KOPT-K1 (cell line): ENCODE results near the gene KDM4C.

Source experiments
- H3K27ac ChIP-seq: fragments of 200-600 bp; sonication (generic); 2 replicates; pipeline ENCODE4 v1.5.1; 2016; ENCODE audit warnings: antibody characterized with exemption, mild to moderate bottlenecking, low read depth, low read length; ENCODE audit not compliant: poor library complexity, severe bottlenecking
- H3K36me3 ChIP-seq: fragments of 200-600 bp; sonication (generic); 2 replicates; pipeline ENCODE4 v1.5.1; 2017; ENCODE audit warnings: antibody characterized with exemption, mild to moderate bottlenecking, low read length, moderate library complexity; ENCODE audit not compliant: insufficient read depth
- H3K9me3 ChIP-seq: fragments of 200-600 bp; sonication (generic); 2 replicates; pipeline ENCODE4 v1.5.1; 2017; ENCODE audit warnings: antibody characterized with exemption, low read length, mild to moderate bottlenecking; ENCODE audit not compliant: insufficient read depth, poor library complexity, severe bottlenecking

The KDM4C gene

DNA sequence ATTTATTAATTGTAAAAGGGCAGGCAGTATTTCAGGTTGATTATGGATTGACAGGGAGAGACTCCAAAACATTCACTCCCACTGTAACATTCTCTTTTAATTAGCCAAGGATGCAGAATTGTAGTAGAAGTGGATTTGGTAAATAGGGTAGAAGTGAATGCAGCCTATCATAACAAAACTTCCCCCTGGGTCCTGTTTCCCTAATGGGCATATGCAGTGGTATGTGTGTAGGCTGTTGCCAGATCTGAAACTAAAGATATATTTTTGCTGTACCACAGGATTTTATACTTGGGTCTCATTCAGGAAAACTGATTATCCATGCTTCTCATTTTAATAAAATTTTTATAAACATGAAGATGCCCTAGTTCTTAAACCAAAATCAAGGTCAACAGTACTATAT lies 351.2 kb downstream of the KDM4C start:
- H3K36me3 ChIP-seq, result peaks cover 14% of the 10 kb centered on the region
- H3K9me3 ChIP-seq, result no peaks in the 10 kb centered on the region
- H3K27ac ChIP-seq, result no peak overlapping the region

- no peaks in the 10 kb centered on the region; the same call in 1 of the 2 replicates for H3K36me3 ChIP-seq
- H3K9me3 ChIP-seq, result no peaks in the 10 kb centered on the region
- no peak overlapping the region for H3K27ac ChIP-seq
These were observed 353.6 kb downstream of the KDM4C start for GRCh38 chr9:7111413-7111812.

DNA sequence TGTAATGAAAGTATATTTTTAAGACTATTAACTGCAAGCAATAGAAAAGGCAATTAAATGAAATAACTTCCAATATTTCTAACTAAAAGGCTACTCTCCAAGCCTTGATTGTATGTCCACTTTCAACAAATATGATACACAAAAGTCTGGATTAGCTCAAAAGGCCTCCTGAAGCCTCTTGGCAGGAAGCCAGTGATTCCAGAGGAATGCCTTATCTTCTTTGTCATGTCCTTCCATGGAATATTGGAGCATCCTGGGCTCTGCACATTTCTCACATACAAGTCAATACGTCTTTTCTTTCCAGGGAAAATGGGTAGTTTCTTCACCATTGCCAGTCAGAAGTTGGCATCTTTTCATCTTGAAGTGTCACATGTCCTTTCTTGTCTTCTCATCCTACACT lies 357.8 kb downstream of the KDM4C start:
- Histone ChIP-seq H3K36me3 (no peaks in the 10 kb centered on the region), H3K9me3 (no peaks in the 10 kb centered on the region), H3K27ac (no peak overlapping the region)

DNA sequence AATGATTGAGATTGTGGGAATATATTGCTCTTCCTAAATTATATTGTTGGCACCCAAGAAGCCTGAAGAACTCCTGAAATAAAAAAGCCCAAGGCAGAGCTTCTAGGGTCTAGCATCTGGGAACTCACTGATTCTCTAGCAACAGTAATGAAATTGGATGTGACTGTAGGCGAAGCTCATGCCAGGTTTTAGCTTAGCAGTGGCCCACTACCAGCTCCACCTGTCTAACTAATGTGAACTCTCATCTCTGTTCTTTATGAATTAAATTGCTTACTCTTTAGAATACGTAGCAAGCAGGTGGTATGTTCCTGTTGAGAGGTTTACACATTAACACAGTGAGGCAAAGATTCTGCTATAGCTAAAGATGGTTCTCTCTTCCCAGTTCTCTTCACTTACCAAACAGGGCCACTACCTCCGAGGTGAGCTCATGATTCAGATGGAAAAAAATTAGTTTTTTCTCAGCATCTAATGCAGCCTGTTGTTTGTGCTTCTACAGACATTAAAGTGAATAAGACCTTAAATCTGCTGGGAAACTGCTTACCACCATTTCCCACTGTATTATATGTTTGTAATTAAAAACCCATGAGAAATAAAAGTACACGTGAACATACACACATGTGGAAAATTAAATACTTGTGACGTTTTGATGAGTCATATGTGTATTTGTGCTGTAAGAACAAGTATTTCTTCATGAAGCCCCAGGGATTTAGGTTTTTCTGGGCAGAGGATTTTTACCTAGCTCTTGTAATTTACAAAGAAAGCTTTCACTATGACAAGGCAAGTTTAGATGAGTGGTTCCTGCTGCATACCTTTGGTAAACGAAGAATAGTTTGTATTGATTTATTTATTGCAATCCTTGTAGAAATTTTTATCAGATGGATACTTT lies 360.1 kb downstream of the KDM4C start:
- Histone ChIP-seq H3K27ac (no peak overlapping the region), H3K36me3 (no peaks in the 10 kb centered on the region)

DNA sequence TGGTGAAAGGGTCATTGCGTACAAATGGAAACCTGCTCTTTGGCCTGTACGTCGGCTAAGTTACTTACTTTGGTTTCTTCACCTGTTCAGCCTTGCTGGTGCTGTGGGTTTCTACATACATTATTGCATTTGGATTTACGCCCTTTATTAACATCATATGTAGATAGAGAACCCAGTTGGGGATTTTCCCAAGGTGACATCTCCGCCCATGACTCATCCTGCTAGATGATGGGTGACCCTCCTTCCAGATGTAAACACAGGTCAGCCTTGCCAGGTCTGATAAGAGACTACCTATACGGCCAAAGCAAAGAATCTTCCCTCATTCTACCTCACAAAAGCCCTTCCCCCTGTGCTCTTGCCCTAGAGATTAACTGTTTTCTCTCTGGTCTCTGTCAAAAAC lies 360.9 kb downstream of the KDM4C start:
- no peaks in the 10 kb centered on the region for H3K9me3 ChIP-seq
- H3K36me3 ChIP-seq, result peaks cover 3% of the 10 kb centered on the region; the same call in 1 of the 2 replicates
- no peak overlapping the region for H3K27ac ChIP-seq

More for the DNA sequence above, 360.1 kb downstream of the KDM4C start:
- H3K9me3 ChIP-seq, result no peaks in the 10 kb centered on the region

- peaks cover 3% of the 10 kb centered on the region; the same call in 1 of the 2 replicates for H3K36me3 ChIP-seq
- no peak overlapping the region for H3K27ac ChIP-seq
- H3K9me3 ChIP-seq, result no peaks in the 10 kb centered on the region
These were observed 361.8 kb downstream of the KDM4C start for GRCh38 chr9:7119612-7120011.

DNA sequence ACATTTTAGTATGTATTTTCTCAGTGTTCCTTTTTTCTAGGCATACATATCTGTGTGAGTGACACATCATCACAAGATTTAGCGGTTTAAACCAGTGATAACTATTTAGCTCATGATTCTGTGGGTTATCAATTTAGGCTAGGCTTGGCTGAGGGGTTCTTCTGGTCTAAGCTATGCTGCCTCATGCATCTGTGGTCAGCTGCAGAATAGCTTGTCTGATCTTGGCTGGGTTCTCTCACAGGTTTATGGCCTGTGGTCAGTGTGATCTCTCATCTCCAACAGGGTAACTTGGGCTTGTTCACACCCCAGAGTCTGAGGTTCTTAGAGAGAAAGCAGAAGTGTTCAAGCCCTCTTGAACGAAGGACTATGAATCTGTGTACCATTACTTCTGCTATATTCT lies 363.3 kb downstream of the KDM4C start:
- Histone ChIP-seq H3K27ac (no peak overlapping the region), H3K36me3 (peaks cover 3% of the 10 kb centered on the region; the same call in 1 of the 2 replicates), H3K9me3 (no peaks in the 10 kb centered on the region)

DNA sequence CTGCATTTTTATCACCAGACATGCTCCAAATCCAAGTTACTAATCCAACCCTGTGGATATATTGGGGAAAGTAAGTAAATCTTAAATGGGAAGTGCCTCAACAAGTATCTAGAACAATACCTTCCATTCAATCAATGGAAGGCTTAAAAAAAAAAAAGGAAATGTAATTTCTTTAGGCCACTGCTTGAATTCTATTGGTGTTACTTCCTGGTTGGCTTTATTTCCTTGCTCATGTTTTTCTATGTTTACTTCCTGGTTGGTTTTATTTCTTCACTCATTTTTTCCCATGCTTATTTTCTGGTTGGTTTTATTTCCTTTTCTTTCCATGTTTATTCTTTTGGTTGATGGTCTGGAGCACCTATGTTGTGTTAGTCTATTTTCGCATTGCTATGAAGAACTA lies 363.9 kb downstream of the KDM4C start:
- Histone ChIP-seq H3K27ac (no peak overlapping the region), H3K9me3 (no peaks in the 10 kb centered on the region), H3K36me3 (peaks cover 3% of the 10 kb centered on the region; the same call in 1 of the 2 replicates)

GRCh38 chr9:7123743-7124142 lies 366.0 kb downstream of the KDM4C start:
- peaks cover 12% of the 10 kb centered on the region for H3K36me3 ChIP-seq
- no peak overlapping the region for H3K27ac ChIP-seq

DNA sequence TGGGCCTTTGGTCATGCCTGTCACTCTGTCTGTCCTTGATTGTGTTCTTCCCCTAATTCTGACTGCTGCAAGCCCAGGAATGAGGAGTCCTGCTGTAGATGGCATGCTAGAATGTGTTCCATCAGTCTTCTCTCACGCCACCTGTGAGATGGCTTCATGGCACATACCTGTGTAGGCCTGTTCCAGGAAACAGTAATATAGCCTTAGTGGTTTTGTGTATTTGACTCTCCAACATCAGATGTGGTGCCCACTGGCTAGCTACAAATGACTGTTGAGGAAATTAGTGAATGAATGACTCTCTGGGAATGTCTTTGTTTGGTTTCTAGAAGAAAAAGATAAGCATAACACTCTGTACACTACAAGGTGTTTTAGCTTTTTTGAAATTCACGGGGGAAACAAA lies 367.5 kb downstream of the KDM4C start:
- peaks cover 25% of the 10 kb centered on the region for H3K36me3 ChIP-seq
- H3K27ac ChIP-seq, result no peak overlapping the region
- no peaks in the 10 kb centered on the region for H3K9me3 ChIP-seq

More at GRCh38 chr9:7123743-7124142, 366.0 kb downstream of the KDM4C start:
- no peaks in the 10 kb centered on the region for H3K9me3 ChIP-seq

GRCh38 chr9:7129391-7129790 lies 371.6 kb downstream of the KDM4C start:
- no peaks in the 10 kb centered on the region for H3K9me3 ChIP-seq
- no peak overlapping the region for H3K27ac ChIP-seq
- H3K36me3 ChIP-seq, result peaks cover 25% of the 10 kb centered on the region

DNA sequence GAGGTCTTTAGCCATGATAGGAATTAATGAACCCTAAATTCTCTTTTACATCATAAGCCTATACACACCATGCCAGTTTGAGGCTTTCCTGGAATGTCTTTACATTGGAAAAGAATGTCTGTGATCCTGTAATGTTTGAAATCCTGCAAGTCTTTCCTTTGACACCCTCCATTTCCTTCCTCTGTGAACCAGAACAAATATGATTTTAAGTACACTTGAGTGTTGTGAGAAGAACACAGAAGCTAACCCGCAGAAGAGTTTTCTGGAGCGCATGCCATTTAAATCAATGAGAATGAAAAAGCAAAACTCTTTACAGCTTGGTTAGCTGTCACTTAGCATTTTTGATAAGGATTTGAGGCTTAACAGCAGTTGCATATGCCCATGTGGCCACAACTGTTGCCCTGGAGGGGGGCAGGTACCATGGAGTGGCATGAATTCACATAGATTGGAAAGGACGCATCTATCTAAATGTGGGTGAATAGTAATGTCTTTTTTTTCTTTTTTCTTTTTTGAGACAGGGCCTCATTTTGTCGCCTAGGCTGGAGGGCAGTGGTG lies 372.6 kb downstream of the KDM4C start:
- Histone ChIP-seq H3K27ac (no peak overlapping the region), H3K9me3 (no peaks in the 10 kb centered on the region), H3K36me3 (peaks cover 25% of the 10 kb centered on the region)

DNA sequence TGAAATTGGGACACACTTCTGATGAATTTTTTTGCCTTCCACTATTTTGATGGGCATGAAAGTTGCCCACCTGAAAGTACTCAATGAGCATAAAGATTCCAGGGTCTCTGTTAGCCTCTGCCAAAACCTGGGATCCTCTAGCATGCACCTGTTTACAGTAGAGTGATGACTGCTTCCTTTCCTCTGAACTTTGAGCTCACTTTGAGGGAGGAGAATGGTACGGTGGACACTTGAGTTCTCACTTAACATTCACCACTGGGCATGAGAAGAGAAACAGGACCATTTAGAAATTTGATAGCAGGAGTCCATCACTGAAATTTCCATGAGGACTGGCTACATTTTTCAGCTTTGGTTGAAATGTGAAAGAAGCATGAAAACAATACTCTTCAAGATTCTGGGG lies 374.8 kb downstream of the KDM4C start:
- no peaks in the 10 kb centered on the region for H3K9me3 ChIP-seq
- peaks cover 34% of the 10 kb centered on the region for H3K36me3 ChIP-seq
- H3K27ac ChIP-seq, result no peak overlapping the region

GRCh38 chr9:7135735-7136134 lies 378.0 kb downstream of the KDM4C start:
- Histone ChIP-seq H3K27ac (no peak overlapping the region), H3K36me3 (0 out of 2 replicates have a peak, but pooled peaks cover 9% of the 10 kb centered on the region), H3K9me3 (no peaks in the 10 kb centered on the region)

GRCh38 chr9:7137040-7137439 lies 379.3 kb downstream of the KDM4C start:
- Histone ChIP-seq H3K27ac (no peak overlapping the region), H3K36me3 (0 out of 2 replicates have a peak, but pooled peaks cover 9% of the 10 kb centered on the region), H3K9me3 (no peaks in the 10 kb centered on the region)
